Ovary (tissue), 9 donors: Measurements from ENCODE around the gene MTHFD1L. TPM values are rescaled to one million over a fixed set of nuclear protein-coding genes. Genes with fewer than 3 reads are reported as not detected.

Source experiments
- DNase-seq, 5 donors: peaks; one replicate each; pipeline ENCODE4 v3.0.0-alpha.2; 2019 to 2020
- H3K27ac ChIP-seq, 2 donors: fragments of 200-600 bp; one replicate each; pipeline versions ENCODE4 v1.5.1 to v1.8.0; 2019 to 2022
- H3K27me3 ChIP-seq: fragments of 200-600 bp; one replicate; pipeline ENCODE4 v1.8.0; 2022
- H3K36me3 ChIP-seq: fragments of 200-600 bp; sonication (generic); one replicate; pipeline ENCODE4 v1.5.1; 2019
- H3K4me1 ChIP-seq: one replicate; pipeline ENCODE4 v1.8.1; 2013; ENCODE audit warnings: mild to moderate bottlenecking, moderate library complexity; ENCODE audit not compliant: insufficient read depth
- H3K4me3 ChIP-seq: fragments of 200-600 bp; sonication (generic); one replicate; pipeline ENCODE4 v1.5.1; 2017
- H3K9me3 ChIP-seq, 2 donors: fragments of 200-600 bp in 1 of 2; sonication (generic) in 1 of 2; one replicate each; pipeline versions ENCODE4 v1.5.1 to v1.8.1; 2013 to 2019; ENCODE audit warnings: mild to moderate bottlenecking in 1 of 2, moderate library complexity in 1 of 2
- CTCF ChIP-seq, 3 donors: fragments of 450-650 bp in 2 of 3; fragments of 200-600 bp in 1 of 3; IDR thresholded peaks; one replicate each; pipeline versions ENCODE4 v1.5.1 to v1.8.0; 2016 to 2022; ENCODE audit warnings: antibody characterized with exemption in 3 of 3, mild to moderate bottlenecking in 1 of 3
- EP300 ChIP-seq: sonication (generic); formaldehyde crosslinking; IDR thresholded peaks from one replicate; pipeline ENCODE4 v1.6.1; 2017; ENCODE audit warnings: antibody characterized with exemption
- POLR2A ChIP-seq: fragments of 450-650 bp; IDR thresholded peaks from one replicate; pipeline ENCODE4 v1.6.1; 2017; ENCODE audit warnings: antibody characterized with exemption, mild to moderate bottlenecking, moderate library complexity
- WGBS, 3 donors: extraction: QIAGEN DNeasy Blood & Tissue Kit in 1 of 3; methylation state at CpG; one replicate each; pipeline versions ENCODE4 v1.1.5 to v1.1.7; 2013 to 2017; 5-methylcytosine and 5-hydroxymethylcytosine counted together
- intact Hi-C, 4 donors: fragments of 100-400 bp; cut with DNase I; formaldehyde crosslinking; loops; one replicate each; pipeline versions ENCODE4 v1.11.0 to v1.15.1; 2022 to 2023
- polyA plus RNA-seq, 2 donors: library from polyadenylated mRNA; stranded (reverse); fragments of 200-250 nt in 1 of 2; fragments of 350-450 nt in 1 of 2; fragmentation: Illumina TruSeq in 1 of 2; extraction: RNeasy Lipid Tissue Mini Kit (QIAGEN cat#74804) in 1 of 2; gene quantifications; one replicate each; pipeline ENCODE4 v1.2.3, GENCODE V29; 2013 to 2014
- total RNA-seq, 7 donors: library from RNA; depleted of rRNA in 2 of 7; stranded (reverse); fragments of >200 nt in 2 of 7; fragmentation: NEBNext Ultra II Directional in 3 of 7; extraction: Animal tissue kit (Norgen Biotek cat#: 25700) in 3 of 7; gene quantifications; one replicate each; pipeline versions ENCODE4 v1.1.0 to v1.2.4, GENCODE V29; 2016 to 2023
- donor health status: DM: no; HTN: no; CAD: no; lungs with moderate emphysema.
- donor health status: DM: no; HTN: no; CAD: no.
- donor health status: Bipolar disorder and iron deficiency.
- donor health status: DM: yes; HTN: yes; CAD: no.
- donor health status: DM: no; HTN: no; CAD: no.
- donor health status: DM: yes; HTN: yes; CAD: no.

Gene MTHFD1L
- total and polyA plus RNA-seq, 9 donors = 13.0 to 91.1 (median 23.6) TPM

GRCh38 chr6:151128763-151129370 lies 263.4 kb downstream of the MTHFD1L start:
- DNase-seq = no peak
- H3K27ac ChIP-seq = no peak overlapping the region
- WGBS, 3 donors = 85 to 91% (median 87%) methylated on average over 5 of the region's 5 CpGs
- no peaks in the 10 kb centered on the region for H3K36me3 ChIP-seq
- TF ChIP-seq EP300 = no peak
- no peak for TF ChIP-seq CTCF (IDR thresholded peaks at IDR 0.05)
- no peak for TF ChIP-seq POLR2A
- intact Hi-C loops = no loop called here
- H3K9me3 ChIP-seq = no peaks in the 10 kb centered on the region
- no peaks in the 10 kb centered on the region for H3K27me3 ChIP-seq
- H3K4me3 ChIP-seq = no peak overlapping the region
- H3K4me1 ChIP-seq = no peaks in the 10 kb centered on the region

- WGBS, 3 donors = 90 to 96% (median 92%) methylated on average over 6 of the region's 6 CpGs
- Histone ChIP-seq H3K4me1 (no peaks in the 10 kb centered on the region), H3K4me3 (no peak overlapping the region), H3K9me3 (no peaks in the 10 kb centered on the region), H3K27ac (no peak overlapping the region), H3K36me3 (no peaks in the 10 kb centered on the region), H3K27me3 (no peaks in the 10 kb centered on the region)
- intact Hi-C loops = no loop called here
- TF ChIP-seq CTCF (IDR thresholded peaks at IDR 0.05) (no peak), POLR2A (no peak), EP300 (no peak)
- no peak for DNase-seq
Measured at GRCh38 chr6:151130329-151130728, 264.8 kb downstream of the MTHFD1L start.

- intact Hi-C loops = no loop called here
- TF ChIP-seq CTCF (IDR thresholded peaks at IDR 0.05) (no peak), POLR2A (no peak), EP300 (no peak)
- Histone ChIP-seq H3K4me1 (no peaks in the 10 kb centered on the region), H3K27ac (no peak overlapping the region), H3K4me3 (no peak overlapping the region), H3K36me3 (no peaks in the 10 kb centered on the region), H3K27me3 (no peaks in the 10 kb centered on the region), H3K9me3 (no peaks in the 10 kb centered on the region)
- 89 to 94% (median 91%) methylated on average over 3 of the region's 3 CpGs for WGBS, 3 donors
- no peak for DNase-seq
Measured at GRCh38 chr6:151131324-151132007, 266.0 kb downstream of the MTHFD1L start.

GRCh38 chr6:151136141-151136755 lies 270.7 kb downstream of the MTHFD1L start:
- H3K9me3 ChIP-seq = no peaks in the 10 kb centered on the region
- H3K4me3 ChIP-seq = no peak overlapping the region
- peaks cover 4% of the 10 kb centered on the region for H3K4me1 ChIP-seq
- intact Hi-C loops = no loop called here
- peak overlapping the region; percentile 39 to 71 for H3K27ac ChIP-seq
- H3K36me3 ChIP-seq = no peaks in the 10 kb centered on the region
- DNase-seq = peak in 3 of 5 donors; percentile 43 to 76 (median 50)
- no peak for TF ChIP-seq EP300
- TF ChIP-seq CTCF (IDR thresholded peaks at IDR 0.05) = no peak
- TF ChIP-seq POLR2A = no peak
- WGBS, 3 donors = 13 to 20% (median 14%) methylated on average over 12 of the region's 12 CpGs
- H3K27me3 ChIP-seq = no peaks in the 10 kb centered on the region
